Uterus (tissue), 4 donors: Measurements from ENCODE around the gene JAM3. TPM values are rescaled to one million over a fixed set of nuclear protein-coding genes. Genes with fewer than 3 reads are reported as not detected.

Experiments
- DNase-seq, 2 donors: peaks; one replicate each; pipeline ENCODE4 v3.0.0-alpha.2; 2019 to 2020
- H3K27ac ChIP-seq, 2 donors: fragments of 200-600 bp; sonication (generic); 1 replicate in 1 of 2; 2 replicates in 1 of 2; pipeline ENCODE4 v1.5.1; 2016 to 2018
- H3K27me3 ChIP-seq, 2 donors: fragments of 200-600 bp; sonication (generic); one replicate each; pipeline ENCODE4 v1.5.1; 2018 to 2019; ENCODE audit warnings: control low read depth in 1 of 2
- H3K36me3 ChIP-seq, 2 donors: fragments of 200-600 bp; sonication (generic); one replicate each; pipeline ENCODE4 v1.5.1; 2019; ENCODE audit warnings: control low read depth in 1 of 2
- H3K4me1 ChIP-seq, 2 donors: fragments of 200-600 bp; sonication (generic); one replicate each; pipeline ENCODE4 v1.5.1; 2018 to 2019; ENCODE audit warnings: control low read depth in 1 of 2
- H3K4me3 ChIP-seq, 2 donors: fragments of 200-600 bp; sonication (generic); 1 replicate in 1 of 2; 2 replicates in 1 of 2; pipeline ENCODE4 v1.5.1; 2018 to 2019; ENCODE audit warnings: mild to moderate bottlenecking in 1 of 2
- H3K9me3 ChIP-seq, 2 donors: fragments of 200-600 bp; sonication (generic); one replicate each; pipeline ENCODE4 v1.5.1; 2019; ENCODE audit warnings: control low read depth in 1 of 2
- CTCF ChIP-seq, 4 experiments: fragments of 200-600 bp in 2 of 4; fragments of 450-650 bp in 2 of 4; sonication (generic) in 2 of 4; IDR thresholded peaks; one replicate each; pipeline ENCODE4 v1.5.1; 2016 to 2019; ENCODE audit warnings: antibody characterized with exemption in 4 of 4, mild to moderate bottlenecking in 2 of 4, moderate library complexity in 1 of 4
- POLR2A ChIP-seq, 2 donors: fragments of 450-650 bp; IDR thresholded peaks; one replicate each; pipeline ENCODE4 v1.6.1; 2016; ENCODE audit warnings: antibody characterized with exemption in 2 of 2, mild to moderate bottlenecking in 1 of 2, moderate library complexity in 1 of 2
- intact Hi-C: fragments of 100-400 bp; cut with DNase I; formaldehyde crosslinking; loops from one replicate; pipeline ENCODE4 v1.15.1; 2023; ENCODE audit warnings: low total_unique reads
- total RNA-seq, 4 donors: library from RNA; depleted of rRNA in 3 of 4; stranded (reverse); fragments of >200 nt in 3 of 4; gene quantifications; one replicate each; pipeline versions ENCODE4 v1.1.0 to v1.2.4, GENCODE V29; 2014 to 2023
- donor health status: DM: yes; HTN: yes; CAD: no.

Gene JAM3
- total RNA-seq, 4 donors from 2014 or later = 51.7 to 86.7 (median 68.1) TPM

- Histone ChIP-seq H3K4me1 (peaks cover 0 to 6% of the 10 kb centered on the region in 2 donors), H3K4me3 (no peak overlapping the region), H3K27me3 (no peaks in the 10 kb centered on the region), H3K27ac (peak overlapping the region in 1 of 2 donors; percentile 31), H3K9me3 (no peaks in the 10 kb centered on the region), H3K36me3 (no peaks in the 10 kb centered on the region)
- TF ChIP-seq POLR2A (IDR thresholded peaks at IDR 0.05) = no peak
- peak; percentile 93 to 98 (median 96) for TF ChIP-seq CTCF (IDR thresholded peaks at IDR 0.05)
- peak; percentile 77 to 81 for DNase-seq
- intact Hi-C loops = loop anchor here (2.0 kb wide), 1 partner anchor 88 kb away; no protein-coding TSS in a partner anchor
Observed at GRCh38 chr11:134050541-134051383, 18.1 kb upstream of the JAM3 start.

- no peak for TF ChIP-seq CTCF (IDR thresholded peaks at IDR 0.05)
- no peak for TF ChIP-seq POLR2A (IDR thresholded peaks at IDR 0.05)
- Histone ChIP-seq H3K9me3 (no peaks in the 10 kb centered on the region), H3K4me3 (no peak overlapping the region), H3K27ac (peak overlapping the region in 1 of 2 donors; percentile 44), H3K36me3 (no peaks in the 10 kb centered on the region), H3K4me1 (peaks cover 0 to 6% of the 10 kb centered on the region in 2 donors), H3K27me3 (no peaks in the 10 kb centered on the region)
- no peak for DNase-seq
- intact Hi-C loops = no loop called here
Observed at GRCh38 chr11:134052395-134052987, 16.4 kb upstream of the JAM3 start.

- H3K9me3 ChIP-seq = no peaks in the 10 kb centered on the region
- no peak for TF ChIP-seq CTCF (IDR thresholded peaks at IDR 0.05)
- TF ChIP-seq POLR2A (IDR thresholded peaks at IDR 0.05) = no peak
- no peaks in the 10 kb centered on the region for H3K36me3 ChIP-seq
- intact Hi-C loops = no loop called here
- DNase-seq = no peak
- H3K27ac ChIP-seq = peak overlapping the region in 1 of 2 donors; percentile 44
- H3K4me3 ChIP-seq = no peak overlapping the region
- H3K27me3 ChIP-seq = no peaks in the 10 kb centered on the region
- H3K4me1 ChIP-seq = peaks cover 0 to 6% of the 10 kb centered on the region in 2 donors
Observed at GRCh38 chr11:134052988-134053945, 15.6 kb upstream of the JAM3 start.

GRCh38 chr11:134055029-134055428 is 13.8 kb upstream of the JAM3 start:
- intact Hi-C loops = no loop called here
- TF ChIP-seq POLR2A (IDR thresholded peaks at IDR 0.05) = no peak
- no peak for TF ChIP-seq CTCF (IDR thresholded peaks at IDR 0.05)
- no peaks in the 10 kb centered on the region for H3K36me3 ChIP-seq

More at GRCh38 chr11:134055029-134055428, 13.8 kb upstream of the JAM3 start:
- H3K9me3 ChIP-seq = no peaks in the 10 kb centered on the region
- H3K4me3 ChIP-seq = no peak overlapping the region
- peak in 1 of 2 donors; percentile 6 for DNase-seq
- no peak overlapping the region for H3K27ac ChIP-seq
- H3K27me3 ChIP-seq = no peaks in the 10 kb centered on the region
- peaks cover 0 to 6% of the 10 kb centered on the region in 2 donors for H3K4me1 ChIP-seq
